Measurements from ENCODE around the gene CCDC74B.
"Not testable (repeated sequence)": the region's sequence is repeated elsewhere in the genome, so short reads cannot be mapped to it uniquely, and the experiment has no call there.

The CCDC74B gene

DNA sequence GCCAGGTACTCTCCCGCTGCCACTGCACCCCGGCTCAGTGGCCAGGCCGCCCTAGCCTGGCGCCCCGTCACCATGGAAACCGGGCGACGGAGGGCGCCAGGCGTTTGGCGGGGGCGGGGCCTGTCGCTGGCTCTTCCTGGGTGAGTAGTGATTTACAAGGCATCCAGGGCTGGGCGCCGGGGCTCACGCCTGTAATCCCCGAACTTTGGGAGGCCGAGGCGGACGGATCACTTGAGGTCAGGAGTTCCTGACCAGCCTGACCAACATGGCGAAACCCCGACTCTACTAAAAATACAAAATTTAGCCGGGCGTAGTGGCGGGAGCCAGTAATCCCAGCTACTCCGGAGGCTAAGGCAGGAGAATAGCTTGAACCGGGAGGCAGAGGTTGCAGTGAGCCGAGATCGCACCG, at the start of gene CCDC74B:
Gene CCDC74B (minus strand): TSS at position 107 of the 409 bp plus-strand sequence. CDS start 116 bp downstream, outside the sequence.
- peak in 1 of 2 donors; percentile 19 for DNase-seq (ENCODE audit: low read depth in 2 of 2, low spot score in 1 of 2)

DNA sequence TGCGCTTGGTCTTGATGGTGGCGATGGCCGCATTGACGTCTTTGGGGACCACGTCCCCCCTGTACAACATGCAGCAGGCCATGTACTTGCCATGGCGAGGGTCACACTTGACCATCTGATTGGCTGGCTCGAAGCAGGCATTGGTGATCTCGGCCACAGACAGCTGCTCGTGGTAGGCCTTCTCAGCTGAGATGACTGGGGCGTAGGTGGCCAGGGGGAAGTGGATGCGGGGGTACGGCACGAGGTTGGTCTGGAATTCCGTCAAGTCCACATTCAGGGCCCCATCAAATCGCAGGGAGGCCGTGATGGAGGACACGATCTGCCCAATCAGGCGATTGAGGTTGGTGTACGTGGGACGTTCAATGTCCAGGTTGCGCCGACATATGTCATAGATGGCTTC, 48.9 kb upstream of the CCDC74B start:
- DNase-seq (ENCODE audit: low read depth in 2 of 2, low spot score in 1 of 2) = not testable (repeated sequence)

DNA sequence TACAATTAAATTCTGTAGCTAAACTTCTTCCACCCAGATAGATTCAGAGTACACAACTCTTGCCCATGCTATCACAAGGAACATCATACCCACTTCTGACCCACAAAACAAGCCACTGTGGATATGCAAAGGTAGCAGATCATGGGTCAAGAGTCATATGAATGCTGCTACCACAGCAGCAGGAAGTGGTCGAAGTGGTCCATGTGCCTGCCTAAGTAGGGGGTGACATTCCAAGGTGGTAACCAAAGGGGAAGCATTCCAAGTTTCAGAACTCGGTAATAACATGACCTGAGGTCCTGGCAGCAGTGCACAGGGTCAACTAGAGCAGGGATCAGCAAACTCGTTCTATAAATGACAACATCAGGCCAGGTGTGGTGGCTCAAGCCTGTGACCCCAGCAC, 47.5 kb upstream of the CCDC74B start:
- DNase-seq (ENCODE audit: low read depth in 2 of 2, low spot score in 1 of 2) = not testable (repeated sequence)

DNA sequence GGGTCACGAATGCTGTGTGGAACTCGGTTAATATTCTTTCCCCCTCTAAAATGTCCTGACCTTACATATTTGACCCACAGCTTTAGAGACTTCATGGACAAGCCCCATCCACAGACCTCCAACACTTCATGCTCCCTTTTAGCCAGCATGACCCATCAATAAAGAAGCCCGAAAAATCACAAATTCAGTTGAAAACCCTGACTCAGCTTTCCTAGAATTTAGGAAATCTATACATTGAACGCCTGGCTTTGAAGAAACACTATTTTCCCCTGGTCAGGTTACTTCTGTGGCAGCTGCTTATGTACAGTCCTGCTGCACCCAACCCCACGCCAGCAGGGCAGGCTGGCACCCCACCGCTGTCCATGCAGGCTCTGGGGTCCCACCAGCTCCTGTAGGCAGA, 46.4 kb upstream of the CCDC74B start:
- not testable (repeated sequence) for DNase-seq (ENCODE audit: low read depth in 2 of 2, low spot score in 1 of 2)

DNA sequence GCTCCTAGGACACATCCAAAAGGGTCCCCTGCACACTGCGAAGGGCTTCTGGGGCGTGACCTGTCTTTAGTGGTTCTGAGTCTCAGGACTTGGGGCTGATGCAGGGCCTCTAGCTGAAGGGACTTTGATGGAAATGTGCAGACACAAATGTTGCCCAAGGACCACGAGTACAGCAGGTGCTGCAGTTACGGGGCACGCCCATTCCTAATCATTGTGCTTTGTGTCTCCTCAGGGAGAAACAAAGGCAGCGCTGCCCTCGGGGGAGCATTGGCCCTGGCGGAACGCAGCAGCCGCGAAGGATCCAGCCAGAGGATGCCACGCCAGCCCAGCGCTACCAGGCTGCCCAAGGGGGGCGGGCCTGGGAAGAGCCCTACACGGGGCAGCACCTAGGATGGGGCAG, 45.3 kb upstream of the CCDC74B start:
- no peak for DNase-seq (ENCODE audit: low read depth in 2 of 2, low spot score in 1 of 2)

DNA sequence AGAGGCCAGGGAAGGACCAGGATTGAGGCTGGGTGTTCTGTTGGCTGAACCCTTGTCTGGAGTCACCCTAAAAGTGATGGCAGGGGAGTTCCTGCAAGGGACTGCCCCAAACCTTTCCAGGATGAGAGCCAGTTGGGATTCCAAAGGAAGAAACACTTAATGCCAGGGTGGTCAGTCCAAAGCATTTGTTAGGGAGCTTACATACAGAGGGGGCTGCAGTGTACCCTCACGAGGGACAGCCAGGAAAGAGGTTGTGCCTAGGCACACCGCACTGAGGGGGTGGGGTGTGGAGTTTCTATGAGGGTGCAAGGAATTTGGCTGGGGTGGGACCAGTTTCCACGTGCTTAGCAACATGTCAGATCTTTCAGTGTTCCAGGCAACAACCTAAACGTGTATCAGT, 44.0 kb upstream of the CCDC74B start:
- not testable (repeated sequence) for DNase-seq (ENCODE audit: low read depth in 2 of 2, low spot score in 1 of 2)

DNA sequence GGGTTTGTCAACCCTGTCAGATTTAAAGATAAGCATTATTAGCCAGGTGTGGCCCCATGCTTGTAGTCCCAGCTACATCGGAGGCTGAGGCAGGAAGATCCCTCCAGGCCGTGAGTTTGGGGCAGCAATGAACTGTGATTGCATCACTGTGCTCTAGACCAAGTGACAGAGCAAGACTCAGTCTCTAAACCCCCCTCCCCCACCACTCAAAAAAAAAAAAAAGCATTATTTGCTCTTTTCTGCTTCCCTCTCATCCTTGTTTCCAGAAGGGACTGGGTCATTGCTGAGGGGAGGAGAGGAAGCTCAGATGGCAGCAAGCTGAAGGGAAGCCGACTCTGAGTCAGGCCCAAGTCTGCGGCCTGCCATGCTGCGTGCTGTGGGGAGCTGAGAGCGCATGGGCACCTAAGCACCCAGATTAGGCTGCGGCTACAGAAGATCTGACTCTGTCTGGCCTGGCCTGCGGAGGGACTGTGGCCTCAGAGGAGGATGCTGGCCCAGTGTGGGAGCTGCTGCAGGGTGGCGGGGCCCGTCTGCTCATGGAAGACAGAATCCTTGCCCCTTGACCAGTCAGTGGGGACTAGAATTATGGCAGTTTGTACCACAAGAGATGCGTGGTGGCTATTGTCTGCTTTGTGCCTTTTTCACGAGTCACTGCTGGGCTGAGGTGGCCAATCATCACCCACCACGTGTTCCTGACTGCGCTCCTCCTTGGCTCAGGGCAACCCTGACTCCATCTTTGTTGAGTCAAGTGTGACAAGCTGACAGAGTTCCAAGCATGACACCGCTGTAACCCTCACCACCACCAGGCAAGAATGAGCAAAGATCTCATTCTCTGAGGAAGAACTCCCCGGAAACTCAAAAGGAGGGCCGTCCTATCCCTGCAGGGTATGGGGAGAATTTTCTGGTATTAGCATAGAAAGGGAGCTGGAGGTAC, 43.2 kb upstream of the CCDC74B start:
- DNase-seq (ENCODE audit: low read depth in 2 of 2, low spot score in 1 of 2) = not testable (repeated sequence)

DNA sequence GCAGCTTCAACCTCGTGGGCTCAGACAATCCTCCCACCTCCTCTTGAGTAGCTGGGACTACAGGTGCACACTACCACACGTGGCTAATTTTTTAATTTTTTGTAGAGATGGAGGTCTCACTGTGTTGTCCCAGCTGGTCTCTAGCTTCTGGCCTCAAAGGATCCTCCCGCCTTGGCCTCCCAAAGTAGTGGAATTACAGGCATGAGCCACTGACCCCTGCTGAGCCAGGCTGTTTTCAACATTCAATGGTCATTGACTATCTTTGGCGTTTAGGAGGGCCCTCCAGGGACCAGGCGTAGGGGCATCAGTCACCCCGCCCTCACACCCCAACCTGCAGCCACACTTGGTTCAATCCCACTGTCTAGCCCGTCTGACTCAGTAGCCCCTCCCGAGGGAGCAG, 42.4 kb upstream of the CCDC74B start:
- DNase-seq (ENCODE audit: low read depth in 2 of 2, low spot score in 1 of 2) = no peak

DNA sequence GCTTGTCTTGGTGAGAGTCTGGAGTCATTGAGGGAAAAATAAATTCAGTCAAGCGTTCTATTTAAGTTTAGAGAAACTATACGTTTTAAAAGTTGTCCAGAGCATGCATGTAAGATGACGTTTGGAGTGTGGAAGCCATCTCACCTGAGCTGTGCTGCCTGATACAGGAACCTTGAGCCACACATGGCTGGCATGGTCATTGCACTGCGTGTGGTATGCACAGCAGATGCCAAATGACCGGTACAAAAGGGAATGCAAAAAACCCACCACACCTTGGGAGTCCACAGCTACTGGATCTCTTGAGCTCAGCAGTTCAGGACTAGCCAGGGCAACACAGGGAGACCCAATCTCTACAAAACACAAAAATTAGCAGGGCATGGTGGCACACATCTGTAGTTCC, 41.5 kb upstream of the CCDC74B start:
- no peak for DNase-seq (ENCODE audit: low read depth in 2 of 2, low spot score in 1 of 2)

DNA sequence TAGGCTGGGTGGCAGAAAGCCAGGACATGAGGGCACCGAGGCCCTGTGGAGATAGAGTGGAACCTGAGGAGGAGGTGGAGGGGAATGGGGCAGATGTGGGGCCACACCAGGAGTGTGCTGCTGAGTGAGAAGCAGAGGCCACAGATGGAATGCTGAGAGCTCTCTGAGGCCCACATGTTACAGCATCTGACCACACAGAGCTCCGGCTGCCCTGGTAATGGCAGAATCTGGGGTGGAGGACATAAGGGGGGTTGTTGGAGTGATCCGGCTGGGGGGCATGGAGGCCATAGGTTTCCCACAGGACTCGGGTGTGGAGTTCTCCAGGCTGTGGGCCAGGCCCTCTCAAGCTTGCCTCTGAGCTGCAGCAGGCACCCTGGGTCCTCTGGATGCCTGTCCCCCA, 41.0 kb upstream of the CCDC74B start:
- DNase-seq (ENCODE audit: low read depth in 2 of 2, low spot score in 1 of 2) = no peak

DNA sequence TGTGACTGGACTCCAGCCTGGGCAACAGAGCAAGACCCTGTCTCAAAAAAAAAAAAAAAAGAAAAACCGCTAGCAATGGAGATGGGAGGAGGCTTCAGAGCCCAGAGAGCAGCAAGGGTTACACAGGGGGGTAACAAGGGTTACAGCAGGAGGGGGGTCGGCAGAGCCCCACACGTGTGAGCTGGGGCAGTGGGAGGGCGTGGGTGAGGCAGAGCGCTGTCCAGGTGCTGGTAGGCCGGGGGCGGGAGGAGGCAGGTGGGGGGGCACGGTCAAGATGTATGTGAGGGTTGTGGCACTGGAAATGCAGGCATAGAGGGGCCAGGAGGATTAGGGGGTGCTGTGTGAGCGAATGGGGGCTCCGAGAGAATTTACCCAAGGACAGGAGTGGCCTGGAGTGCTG, 40.5 kb upstream of the CCDC74B start:
- no peak for DNase-seq (ENCODE audit: low read depth in 2 of 2, low spot score in 1 of 2)

DNA sequence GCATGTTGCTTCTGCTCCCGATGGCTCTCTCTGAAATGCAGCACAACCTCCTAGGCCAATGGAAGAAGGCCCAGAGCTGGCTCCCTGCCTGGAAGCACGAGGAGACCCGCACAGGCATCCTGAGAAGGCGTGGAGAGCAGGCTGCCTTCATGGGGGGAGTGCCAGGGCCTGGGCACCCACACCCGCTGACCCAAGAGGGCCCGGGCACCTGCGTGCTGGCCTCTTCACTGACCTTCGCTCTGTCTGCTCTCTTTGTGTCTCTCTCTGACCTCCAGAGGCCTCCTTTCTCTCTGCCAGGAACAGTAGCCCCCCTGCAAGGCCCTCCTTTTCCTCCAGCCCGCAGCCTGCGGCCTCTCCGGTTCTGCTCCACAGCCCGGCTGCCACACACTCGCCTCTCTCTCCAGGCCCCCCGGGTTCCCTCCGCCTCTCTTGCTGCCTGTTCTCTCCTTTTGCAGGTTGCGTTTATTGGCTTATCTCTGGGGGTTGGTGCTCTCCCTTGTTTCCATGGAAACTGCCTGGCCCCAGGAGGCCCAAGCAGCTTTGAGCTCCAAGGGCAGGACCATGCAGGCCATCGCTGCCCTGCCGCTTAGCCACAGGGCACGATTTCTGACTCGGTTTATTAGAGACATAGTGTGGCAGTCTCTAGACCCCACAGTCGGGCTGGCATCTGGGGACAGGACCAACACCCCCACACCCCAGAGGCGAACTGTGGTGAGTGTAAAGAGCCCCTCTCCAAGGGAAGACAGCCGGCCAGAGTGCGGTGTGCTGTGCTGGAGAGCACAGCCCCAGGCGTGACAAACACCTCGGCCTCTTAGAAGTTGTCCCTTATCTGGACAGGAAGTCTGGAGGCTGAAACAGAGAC, 38.8 kb upstream of the CCDC74B start:
- DNase-seq (ENCODE audit: low read depth in 2 of 2, low spot score in 1 of 2) = no peak

DNA sequence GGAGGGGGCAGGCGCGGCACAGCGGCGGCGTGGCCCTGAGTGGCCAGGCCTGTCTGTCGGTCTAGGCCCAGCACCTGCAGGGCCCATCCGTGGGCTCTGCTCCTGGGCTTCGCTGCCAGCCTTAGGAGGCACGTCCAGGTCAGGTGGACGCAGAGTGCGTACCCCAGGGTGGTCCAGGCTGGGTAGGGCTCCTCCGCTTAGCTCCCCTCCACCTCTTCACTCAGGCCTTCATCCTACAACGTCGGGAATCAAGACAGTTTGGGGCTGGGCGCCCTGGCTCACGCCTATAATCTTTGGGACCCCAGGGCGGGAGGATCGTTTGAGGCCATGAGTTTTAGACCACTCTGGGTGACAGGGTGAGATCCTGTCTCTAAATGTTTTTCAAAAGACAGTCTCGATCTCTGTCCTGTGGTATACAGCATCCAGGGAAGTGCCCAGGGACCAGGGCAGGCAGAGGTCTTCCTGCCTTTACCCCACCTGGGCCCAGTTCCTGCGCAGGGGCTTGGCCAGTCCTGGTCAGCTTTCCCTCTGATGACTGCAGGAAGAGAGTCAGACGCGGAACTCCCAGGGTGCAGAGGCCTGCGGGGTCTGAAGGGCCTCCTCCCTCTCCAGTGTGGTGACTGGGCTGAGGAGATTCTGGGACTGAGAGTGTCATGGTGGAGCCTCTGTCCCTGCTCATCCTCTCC, 38.1 kb upstream of the CCDC74B start:
- not testable (repeated sequence) for DNase-seq (ENCODE audit: low read depth in 2 of 2, low spot score in 1 of 2)

DNA sequence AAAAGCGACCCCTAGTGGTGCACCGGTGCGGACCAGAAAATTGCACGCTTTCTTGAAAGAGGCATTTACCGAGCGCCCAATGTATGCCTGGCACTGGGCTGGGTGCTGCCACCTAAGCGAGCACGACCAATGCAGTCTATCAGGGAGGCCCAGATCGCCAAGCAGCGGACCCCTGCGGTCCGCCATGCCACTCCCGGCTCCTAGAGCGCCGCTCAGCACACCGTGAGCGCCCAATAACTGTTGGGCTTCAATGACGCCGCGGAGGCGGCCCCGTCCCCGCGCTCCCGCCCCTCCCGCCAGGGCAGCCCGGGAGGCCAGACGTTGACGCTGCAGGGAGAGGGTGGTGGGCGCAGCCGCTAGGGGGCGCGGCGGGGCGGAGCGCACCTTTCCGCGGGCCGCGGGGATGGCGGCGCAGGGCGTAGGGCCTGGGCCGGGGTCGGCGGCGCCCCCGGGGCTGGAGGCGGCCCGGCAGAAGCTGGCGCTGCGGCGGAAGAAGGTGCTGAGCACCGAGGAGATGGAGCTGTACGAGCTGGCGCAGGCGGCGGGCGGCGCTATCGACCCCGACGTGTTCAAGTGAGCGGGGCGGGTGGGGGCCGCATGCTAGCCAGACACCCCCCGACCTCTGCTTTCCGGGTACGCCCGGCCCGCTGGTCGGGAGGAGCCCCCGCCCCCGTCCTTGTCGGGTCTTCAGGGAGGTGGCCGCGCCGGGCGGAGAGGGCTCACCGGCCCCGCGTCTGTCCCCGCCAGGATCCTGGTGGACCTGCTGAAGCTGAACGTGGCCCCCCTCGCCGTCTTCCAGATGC, 37.2 kb upstream of the CCDC74B start, which contains the start of gene MZT2B:
Gene MZT2B (plus strand): TSS at position 383 of the 803 bp plus-strand sequence. CDS start 21 bp downstream, at position 404.
- peak; percentile 66 to 77 for DNase-seq (ENCODE audit: low read depth in 2 of 2, low spot score in 1 of 2)

DNA sequence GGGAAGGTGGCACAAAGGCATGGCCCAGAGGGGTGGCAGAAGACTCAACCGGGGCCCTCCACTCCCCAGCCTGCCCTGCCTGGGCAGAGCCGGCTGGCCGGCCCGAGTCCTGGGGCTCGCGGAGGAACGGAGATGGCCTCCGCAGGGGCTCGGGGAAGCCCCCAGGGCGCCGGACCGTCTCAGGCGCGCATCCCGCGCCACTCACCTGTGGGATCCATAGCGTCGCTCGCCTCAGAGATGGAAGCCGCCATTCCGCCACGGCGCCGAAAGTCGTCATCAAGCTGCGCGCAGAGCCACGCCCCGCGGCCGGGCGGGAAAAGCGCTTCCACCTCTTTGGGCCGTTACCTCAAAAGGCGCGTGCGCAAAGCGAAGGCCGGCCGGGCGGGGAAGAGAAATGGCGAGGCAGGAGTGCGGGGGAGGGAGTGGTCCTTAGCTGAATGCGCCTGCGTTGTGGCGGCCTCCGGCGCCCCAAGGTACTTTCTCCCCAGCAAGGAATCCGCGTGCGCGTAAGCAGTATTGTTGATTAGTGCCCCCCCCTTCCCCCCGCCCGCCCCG, 36.5 kb upstream of the CCDC74B start, which contains the start of gene SMPD4:
Gene SMPD4 (minus strand): TSS at position 278 of the 555 bp plus-strand sequence. CDS start 5,010 bp downstream, outside the sequence.
- peak; percentile 97 to 98 for DNase-seq (ENCODE audit: low read depth in 2 of 2, low spot score in 1 of 2)

DNA sequence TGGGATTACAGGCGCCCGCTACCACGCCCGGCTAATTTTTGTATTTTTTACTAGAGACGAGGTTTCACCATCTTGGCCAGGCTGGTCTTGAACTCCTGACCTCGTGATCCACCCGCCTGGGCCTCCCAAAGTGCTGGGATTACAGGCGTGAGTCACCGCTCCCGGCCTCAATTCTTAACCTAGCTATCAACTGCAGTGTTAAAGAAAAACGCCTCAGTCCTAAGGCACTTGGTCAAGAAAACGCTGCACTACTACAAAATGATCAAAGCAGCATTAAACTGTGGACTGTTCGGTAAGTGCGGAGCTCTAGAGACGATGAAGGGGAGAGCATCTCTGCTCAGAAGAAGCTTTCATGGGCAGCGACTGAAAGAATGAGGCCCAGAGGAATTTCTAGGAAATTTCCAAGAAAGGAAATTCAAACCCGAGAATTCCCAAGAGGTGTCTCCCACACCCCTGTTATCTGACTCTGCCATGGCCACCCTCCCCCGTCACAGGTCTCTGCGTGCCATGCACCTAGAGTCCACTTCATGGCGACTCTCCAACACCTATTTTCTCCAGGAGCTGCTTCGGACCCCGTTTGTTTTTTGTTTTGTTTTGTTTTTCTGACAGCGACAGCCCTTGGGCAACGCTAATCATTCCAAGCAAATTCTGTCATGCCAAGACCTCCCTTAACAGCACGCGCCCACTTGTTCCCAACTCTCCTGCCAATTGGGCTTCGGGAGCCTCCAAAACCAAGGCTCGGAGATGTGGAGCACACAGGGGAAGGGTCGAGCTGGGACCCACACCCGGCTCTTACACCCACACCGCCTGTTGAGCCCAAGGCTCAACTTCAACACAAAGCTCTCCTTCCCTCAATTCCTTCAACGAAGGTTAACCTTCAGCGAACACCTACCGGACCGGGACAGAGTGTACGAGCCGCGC, 35.8 kb upstream of the CCDC74B start:
- DNase-seq (ENCODE audit: low read depth in 2 of 2, low spot score in 1 of 2) = not testable (repeated sequence)

DNA sequence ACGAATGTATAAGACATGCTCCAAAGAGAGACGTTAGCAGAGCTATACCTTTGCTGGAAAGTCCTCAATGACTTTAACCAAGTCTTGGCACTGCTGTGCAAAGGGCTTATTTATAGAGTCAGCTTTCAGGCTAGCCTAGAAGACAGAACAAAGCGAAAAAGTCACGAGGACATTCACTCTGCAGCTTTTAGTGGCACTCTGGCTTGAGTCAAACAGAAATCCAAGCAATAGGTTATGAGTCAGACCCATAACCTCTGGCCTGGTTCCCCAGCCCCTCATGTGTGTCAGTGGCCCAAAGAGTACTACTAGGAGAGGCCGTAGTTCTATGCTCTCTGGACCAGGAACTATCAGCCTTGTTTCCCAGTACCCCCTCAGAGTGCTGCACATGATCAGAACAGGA, 30.0 kb upstream of the CCDC74B start:
- not testable (repeated sequence) for DNase-seq (ENCODE audit: low read depth in 2 of 2, low spot score in 1 of 2)

DNA sequence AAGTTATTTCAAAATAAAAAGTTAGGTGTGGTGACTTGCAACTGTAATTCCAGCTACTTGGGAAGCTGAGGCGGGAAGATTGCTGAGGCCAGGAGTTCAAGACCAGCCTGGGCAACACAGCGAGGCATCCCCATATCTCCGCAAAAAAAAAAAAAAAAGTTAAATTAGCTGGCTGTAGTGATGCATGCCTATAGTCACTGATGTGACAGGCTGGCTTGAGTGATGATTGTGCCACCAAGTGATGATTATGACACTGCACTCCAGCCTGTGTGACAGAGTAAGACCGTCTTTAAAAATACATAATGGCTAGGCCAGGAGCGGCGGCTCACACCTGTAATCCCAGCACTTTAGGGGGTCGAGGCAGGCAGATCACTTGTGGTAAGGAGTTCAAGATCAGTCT, 25.0 kb upstream of the CCDC74B start:
- DNase-seq (ENCODE audit: low read depth in 2 of 2, low spot score in 1 of 2) = no peak

DNA sequence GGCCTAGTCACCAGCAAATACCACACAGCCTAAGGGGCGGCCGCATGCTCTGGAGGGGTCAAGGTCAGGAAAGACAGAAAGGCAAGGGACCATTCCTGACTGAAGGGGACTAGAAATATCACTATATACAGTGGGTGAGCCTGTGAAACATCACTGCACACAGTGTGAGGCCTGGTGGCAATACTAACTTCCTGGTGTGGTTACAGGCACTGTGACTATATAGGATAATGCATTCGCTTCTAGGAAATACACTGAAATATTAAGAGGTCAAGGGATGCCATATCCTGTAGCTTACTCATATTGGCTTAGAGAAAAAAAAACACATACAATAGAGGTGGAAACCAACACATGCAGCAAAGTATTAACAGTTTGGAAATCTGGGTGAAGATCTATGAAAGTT, 24.3 kb upstream of the CCDC74B start:
- not testable (repeated sequence) for DNase-seq (ENCODE audit: low read depth in 2 of 2, low spot score in 1 of 2)

All from stimulated activated CD8-positive, alpha-beta memory T cell treated with anti-CD3 and anti-CD28 coated beads, Interleukin-4, amount 100 ng/mL, for 1 hour (primary cell).